Endothelial cell of umbilical vein (primary cell): ENCODE data around the gene ZNF225. TPM values are rescaled to one million over a fixed set of nuclear protein-coding genes. Genes with fewer than 3 reads are reported as not detected.

Experiments
- BruUV-seq: library from RNA; stranded (reverse); fragments of 400-500 nt; replicated peaks from 2 replicates; lab custom pipeline; 2021; lab: Mats Ljungman, UMichigan
- CTCF ChIA-PET: fragments of 300-600, 350-600 bp; sonication (Branson Sonifier 250); formaldehyde crosslinking; loops from one replicate; lab custom pipeline; 2021; ENCODE audit warnings: antibody characterized with exemption, inconsistent platforms; lab: Charles Lee
- POLR2A ChIA-PET: fragments of 300-600, 350-600 bp; sonication (Branson Sonifier 250); formaldehyde crosslinking; loops from one replicate; lab custom pipeline; 2021; ENCODE audit warnings: antibody characterized with exemption, inconsistent platforms; lab: Charles Lee
- DNase-seq: peaks from one replicate; pipeline ENCODE4 v3.0.0-alpha.2; 2011; ENCODE audit warnings: low read depth, low spot score
- FAIRE-seq: peaks from 2 replicates; lab custom pipeline; 2011; peaks lifted over from hg19 to GRCh38; lab: Jason Lieb, UNC
- H2AFZ ChIP-seq: 2 replicates; pipeline ENCODE4 v1.6.0; 2012; ENCODE audit warnings: low read depth, low read length, control low read depth, inconsistent platforms
- H3K27ac ChIP-seq: 2 replicates; pipeline ENCODE4 v1.5.1; 2011; ENCODE audit warnings: low read depth, mild to moderate bottlenecking, control low read depth, low read length, moderate library complexity; ENCODE audit not compliant: insufficient read depth
- H3K27me3 ChIP-seq, 2 experiments: 2 replicates each; pipeline versions ENCODE4 v1.6.0 to v1.6.1; 2011; ENCODE audit warnings: low read length in 2 of 2, mixed read lengths in 1 of 2; ENCODE audit not compliant: control insufficient read depth in 2 of 2, insufficient read depth in 2 of 2
- H3K36me3 ChIP-seq, 2 experiments: 2 replicates in 1 of 2; 3 replicates in 1 of 2; pipeline ENCODE4 v1.5.1; 2011; ENCODE audit warnings: low read length in 2 of 2, mild to moderate bottlenecking in 1 of 2, moderate library complexity in 1 of 2; ENCODE audit not compliant: control insufficient read depth in 2 of 2, insufficient read depth in 2 of 2; ENCODE audit errors: extremely low read depth in 1 of 2
- H3K4me1 ChIP-seq: 3 replicates; pipeline ENCODE4 v1.5.1; 2011; ENCODE audit warnings: mild to moderate bottlenecking, low read length; ENCODE audit not compliant: control insufficient read depth, insufficient read depth; ENCODE audit errors: extremely low read depth
- H3K4me2 ChIP-seq: 2 replicates; pipeline ENCODE4 v1.6.1; 2011; ENCODE audit warnings: low read length, control low read depth, mixed read lengths; ENCODE audit not compliant: insufficient read depth
- H3K4me3 ChIP-seq, 3 experiments: fragments of 200-600 bp in 1 of 3; sonication (generic), shearing (Covaris generic) in 1 of 3; replicated peaks in 1 of 3; 2 replicates each; pipeline ENCODE4 v1.5.1; 2011 to 2016; ENCODE audit warnings: control low read depth in 3 of 3, low read length in 3 of 3, mild to moderate bottlenecking in 2 of 3, inconsistent platforms in 1 of 3, low read depth in 1 of 3, moderate library complexity in 1 of 3; ENCODE audit not compliant: insufficient read depth in 1 of 3
- H3K79me2 ChIP-seq: 2 replicates; pipeline ENCODE4 v1.6.0; 2012; ENCODE audit warnings: low read length, inconsistent platforms; ENCODE audit not compliant: control insufficient read depth, insufficient read depth
- H3K9ac ChIP-seq: replicated peaks from 2 replicates; pipeline ENCODE3; 2011; ENCODE audit warnings: low read length, control low read depth; ENCODE audit not compliant: insufficient read depth; ENCODE audit errors: extremely low read depth
- H3K9me1 ChIP-seq: replicated peaks from 3 replicates; pipeline ENCODE4 v1.6.0; 2011; ENCODE audit warnings: mild to moderate bottlenecking, low read length; ENCODE audit not compliant: control insufficient read depth, insufficient read depth; ENCODE audit errors: extremely low read depth
- H3K9me3 ChIP-seq: replicated peaks from 2 replicates; pipeline ENCODE4 v1.5.1; 2012; ENCODE audit warnings: low read length, inconsistent platforms; ENCODE audit not compliant: control insufficient read depth, insufficient read depth
- H4K20me1 ChIP-seq: replicated peaks from 2 replicates; pipeline ENCODE3; 2011; ENCODE audit warnings: mild to moderate bottlenecking, low read length; ENCODE audit not compliant: control insufficient read depth, insufficient read depth; ENCODE audit errors: extremely low read depth
- EZH2 ChIP-seq: IDR thresholded peaks from 2 replicates; pipeline ENCODE4 v1.6.1; 2012; ENCODE audit warnings: borderline replicate concordance, low read depth, mild to moderate bottlenecking, moderate library complexity, low read length, inconsistent platforms; ENCODE audit not compliant: severe bottlenecking
- FOS ChIP-seq: IDR thresholded peaks from 2 replicates; pipeline ENCODE4 v1.6.1; 2011; ENCODE audit warnings: mild to moderate bottlenecking, low read length, moderate library complexity, borderline replicate concordance; ENCODE audit not compliant: insufficient read depth
- GATA2 ChIP-seq: IDR thresholded peaks from 2 replicates; pipeline ENCODE4 v1.7.0; 2011; ENCODE audit warnings: low read depth, mild to moderate bottlenecking, moderate library complexity, mixed read lengths, low read length; ENCODE audit not compliant: insufficient read length, insufficient read depth
- JUN ChIP-seq: IDR thresholded peaks from 2 replicates; pipeline ENCODE4 v1.6.1; 2011; ENCODE audit warnings: borderline replicate concordance, low read depth; ENCODE audit not compliant: insufficient read length, insufficient read depth
- MYC ChIP-seq: IDR thresholded peaks from one replicate; pipeline ENCODE4 v1.6.1; 2011; ENCODE audit warnings: mild to moderate bottlenecking, low read depth, low read length
- POLR2A ChIP-seq: IDR thresholded peaks from 2 replicates; pipeline ENCODE4 v1.6.1; 2012; ENCODE audit warnings: low read depth, mild to moderate bottlenecking, control low read depth, low read length
- POLR2AphosphoS5 ChIP-seq: IDR thresholded peaks from 2 replicates; pipeline ENCODE4 v1.6.1; 2012; ENCODE audit warnings: low read depth, mild to moderate bottlenecking, control low read depth, low read length, moderate library complexity; ENCODE audit not compliant: insufficient read depth
- dilution Hi-C: fragments of 300-500 bp; cut with MboI; formaldehyde crosslinking; loops from one replicate; pipeline ENCODE4 v1.15.0; 2019; ENCODE audit warnings: low sequenced_read_pairs; ENCODE audit not compliant: extremely low pct_ligation_motif_present
- intact Hi-C: fragments of 100-400 bp; cut with micrococcal nuclease; formaldehyde crosslinking; loops from one replicate; pipeline ENCODE4 v1.10.0; 2022
- polyA plus RNA-seq, 4 experiments: library from polyadenylated mRNA; depleted of rRNA in 3 of 4; stranded (reverse) in 3 of 4; unstranded in 1 of 4; fragments of >200 nt; gene quantifications; 2 replicates each; pipeline versions ENCODE4 v1.2.1 to v1.2.3, GENCODE V29; 2011 to 2012; ENCODE audit warnings: missing spikeins in 1 of 4
- total RNA-seq: library from RNA; stranded (reverse); gene quantifications from 2 replicates; pipeline ENCODE4 v1.2.3, GENCODE V29; 2021
- TF ChIP-seq, protein P1 (sequence below): IDR thresholded peaks from 2 replicates; pipeline ENCODE4 v1.6.1; 2011; ENCODE audit not compliant: insufficient read depth, insufficient read length
- TF ChIP-seq, protein P2 (sequence below), 2 donors: IDR thresholded peaks; 1 replicate in 1 of 2; 2 replicates in 1 of 2; pipeline ENCODE4 v1.5.1; 2011; ENCODE audit warnings: low read length in 2 of 2, mild to moderate bottlenecking in 2 of 2, moderate library complexity in 2 of 2, control low read depth in 1 of 2, inconsistent platforms in 1 of 2, low read depth in 1 of 2; ENCODE audit not compliant: insufficient read depth in 1 of 2; ENCODE audit errors: extremely low read depth in 1 of 2

The ZNF225 gene
- total and polyA plus RNA-seq, 2 donors (not counting 3 experiments of a cell fraction or from before 2014, with no cell fraction given), result 0.92 to 3.9 TPM

DNA sequence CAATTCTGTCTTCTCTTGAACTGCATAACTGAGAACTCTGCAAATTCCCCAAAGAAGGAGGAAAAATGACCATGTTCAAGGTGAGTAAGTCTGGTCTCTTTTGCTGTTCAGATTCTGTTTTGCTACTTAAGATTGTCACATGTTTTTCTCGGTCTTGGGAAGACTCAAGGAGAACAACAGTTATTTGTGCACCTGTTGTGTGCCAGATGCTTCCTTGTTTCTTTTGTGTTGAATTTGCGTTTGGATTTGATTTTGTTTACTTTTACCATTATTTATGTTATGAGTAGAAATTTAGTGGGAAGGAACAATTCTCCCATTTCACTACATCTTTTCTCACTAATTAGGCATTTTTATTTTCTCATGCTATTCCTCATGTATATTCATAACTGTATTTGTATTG, 36.9 kb upstream of the ZNF225 start:
- H3K27ac ChIP-seq, result no peak overlapping the region
- H4K20me1 ChIP-seq, result no peaks in the 10 kb centered on the region
- H3K9me1 ChIP-seq, result no peaks in the 10 kb centered on the region
- BruUV-seq, result no TSS peak
- H3K27me3 ChIP-seq, result no peaks in the 10 kb centered on the region
- no peaks in the 10 kb centered on the region for H3K36me3 ChIP-seq
- intact Hi-C loops, result no loop called here
- H3K9ac ChIP-seq, result no peak overlapping the region
- no peaks in the 10 kb centered on the region for H3K9me3 ChIP-seq
- TF ChIP-seq EZH2, result no peak
- DNase-seq, result no peak
- no peak overlapping the region for H2AFZ ChIP-seq
- H3K4me3 ChIP-seq, result no peak overlapping the region
- no peaks in the 10 kb centered on the region for H3K79me2 ChIP-seq
- FAIRE-seq, result no peak
- ChIA-PET POLR2A (no interaction called here), CTCF (no interaction called here)
- peaks cover 10% of the 10 kb centered on the region for H3K4me1 ChIP-seq
- H3K4me2 ChIP-seq, result no peak overlapping the region
- dilution Hi-C loops, result no loop called here

DNA sequence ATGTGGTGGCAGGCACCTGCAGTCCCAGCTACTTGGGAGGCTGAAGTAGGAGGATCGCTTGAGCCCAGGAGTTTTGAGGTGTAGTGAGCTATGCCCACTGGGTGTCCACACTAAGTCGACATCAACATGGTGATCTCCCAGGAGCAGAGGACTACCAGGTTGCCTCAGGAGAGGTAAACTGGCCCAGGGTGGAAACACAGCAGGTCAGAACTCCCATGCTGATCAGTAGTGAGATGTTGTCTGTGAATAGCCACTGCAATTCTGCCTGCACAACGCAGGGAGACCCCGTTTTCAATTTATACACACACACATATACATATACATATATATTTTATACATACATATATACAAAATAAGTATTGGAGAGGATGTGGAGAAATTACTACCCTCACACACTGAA, 21.1 kb upstream of the ZNF225 start:
- ChIA-PET POLR2A (no interaction called here), CTCF (no interaction called here)
- dilution Hi-C loops (no loop called here), intact Hi-C loops (loop anchor here (5.0 to 10.0 kb wide), 2 partner anchors 267 to 310 kb away; partner anchors contain the start of genes ZNF283 and ZNF285)
- Histone ChIP-seq H3K9me1 (no peaks in the 10 kb centered on the region), H3K27ac (no peak overlapping the region), H3K9me3 (no peaks in the 10 kb centered on the region), H3K36me3 (peaks cover 1 to 2% of the 10 kb centered on the region in 2 experiments), H3K4me2 (no peak overlapping the region), H4K20me1 (no peaks in the 10 kb centered on the region), H3K4me1 (peaks cover 8% of the 10 kb centered on the region), H3K4me3 (no peak overlapping the region), H2AFZ (no peak overlapping the region), H3K9ac (no peak overlapping the region), H3K79me2 (peaks cover 11% of the 10 kb centered on the region), H3K27me3 (no peaks in the 10 kb centered on the region)
- TF ChIP-seq POLR2A, result no peak
- no peak for TF ChIP-seq EZH2
- TF ChIP-seq, protein P1, sequence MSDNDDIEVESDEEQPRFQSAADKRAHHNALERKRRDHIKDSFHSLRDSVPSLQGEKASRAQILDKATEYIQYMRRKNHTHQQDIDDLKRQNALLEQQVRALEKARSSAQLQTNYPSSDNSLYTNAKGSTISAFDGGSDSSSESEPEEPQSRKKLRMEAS, result no peak
- TF ChIP-seq POLR2AphosphoS5, result no peak
- no peak for TF ChIP-seq MYC
- no peak for TF ChIP-seq GATA2
- no peak for TF ChIP-seq FOS
- TF ChIP-seq, protein P2, sequence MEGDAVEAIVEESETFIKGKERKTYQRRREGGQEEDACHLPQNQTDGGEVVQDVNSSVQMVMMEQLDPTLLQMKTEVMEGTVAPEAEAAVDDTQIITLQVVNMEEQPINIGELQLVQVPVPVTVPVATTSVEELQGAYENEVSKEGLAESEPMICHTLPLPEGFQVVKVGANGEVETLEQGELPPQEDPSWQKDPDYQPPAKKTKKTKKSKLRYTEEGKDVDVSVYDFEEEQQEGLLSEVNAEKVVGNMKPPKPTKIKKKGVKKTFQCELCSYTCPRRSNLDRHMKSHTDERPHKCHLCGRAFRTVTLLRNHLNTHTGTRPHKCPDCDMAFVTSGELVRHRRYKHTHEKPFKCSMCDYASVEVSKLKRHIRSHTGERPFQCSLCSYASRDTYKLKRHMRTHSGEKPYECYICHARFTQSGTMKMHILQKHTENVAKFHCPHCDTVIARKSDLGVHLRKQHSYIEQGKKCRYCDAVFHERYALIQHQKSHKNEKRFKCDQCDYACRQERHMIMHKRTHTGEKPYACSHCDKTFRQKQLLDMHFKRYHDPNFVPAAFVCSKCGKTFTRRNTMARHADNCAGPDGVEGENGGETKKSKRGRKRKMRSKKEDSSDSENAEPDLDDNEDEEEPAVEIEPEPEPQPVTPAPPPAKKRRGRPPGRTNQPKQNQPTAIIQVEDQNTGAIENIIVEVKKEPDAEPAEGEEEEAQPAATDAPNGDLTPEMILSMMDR (IDR thresholded peaks at IDR 0.05; ENCODE audit: extremely low read depth in 1 of 2, insufficient read depth in 1 of 2, low read depth in 1 of 2, low read length in 2 of 2), result no peak
- no peak for TF ChIP-seq JUN
- DNase-seq, result no peak
- BruUV-seq, result no TSS peak
- no peak for FAIRE-seq
